Activated naive CD8-positive, alpha-beta T cell (primary cell): ENCODE data around the gene PEAK1.

Experiments used
- H3K27ac Mint-ChIP-seq: one replicate; pipeline ENCODE4 v1.8.0; 2021; ENCODE audit warnings: mixed read lengths
- H3K27me3 Mint-ChIP-seq: one replicate; pipeline ENCODE4 v1.8.0; 2021; ENCODE audit warnings: mixed read lengths
- H3K36me3 Mint-ChIP-seq: one replicate; pipeline ENCODE4 v1.8.0; 2021; ENCODE audit warnings: mixed read lengths
- H3K4me1 Mint-ChIP-seq: one replicate; pipeline ENCODE4 v1.8.0; 2021; ENCODE audit warnings: low read depth, mixed read lengths
- H3K4me3 Mint-ChIP-seq: one replicate; pipeline ENCODE4 v1.8.0; 2021; ENCODE audit warnings: mild to moderate bottlenecking, mixed read lengths
- H3K9me3 Mint-ChIP-seq: one replicate; pipeline ENCODE4 v1.8.0; 2021; ENCODE audit warnings: low read depth, mixed read lengths

PEAK1 gene

GRCh38 chr15:77075528-77075927 lies 344.4 kb downstream of the PEAK1 start:
- Mint-ChIP-seq H3K4me3 (no peak overlapping the region), H3K36me3 (no peaks in the 10 kb centered on the region), H3K9me3 (no peaks in the 10 kb centered on the region), H3K27me3 (no peaks in the 10 kb centered on the region), H3K4me1 (peaks cover 11% of the 10 kb centered on the region), H3K27ac (no peak overlapping the region)

GRCh38 chr15:77074350-77074749 lies 345.6 kb downstream of the PEAK1 start:
- Mint-ChIP-seq H3K27ac (no peak overlapping the region), H3K9me3 (no peaks in the 10 kb centered on the region), H3K4me3 (no peak overlapping the region), H3K27me3 (no peaks in the 10 kb centered on the region), H3K4me1 (peaks cover 19% of the 10 kb centered on the region), H3K36me3 (no peaks in the 10 kb centered on the region)

GRCh38 chr15:77071305-77072223 lies 348.3 kb downstream of the PEAK1 start:
- peak overlapping the region; percentile 87 for H3K27ac Mint-ChIP-seq

GRCh38 chr15:77070495-77071304 lies 349.2 kb downstream of the PEAK1 start, which contains the start of gene TSPAN3:
TSPAN3 (minus strand) TSS chr15:77071109; CDS start chr15:77070954, 155 bp downstream.
- Mint-ChIP-seq H3K9me3 (no peaks in the 10 kb centered on the region), H3K36me3 (peaks cover 2% of the 10 kb centered on the region), H3K27ac (peak within 1 kb of the TSS; percentile 87), H3K4me1 (peaks cover 39% of the 10 kb centered on the region), H3K27me3 (no peaks in the 10 kb centered on the region), H3K4me3 (peak within 1 kb of the TSS; percentile 90)

More at GRCh38 chr15:77071305-77072223, 348.3 kb downstream of the PEAK1 start:
- Mint-ChIP-seq H3K4me1 (peaks cover 38% of the 10 kb centered on the region), H3K27me3 (no peaks in the 10 kb centered on the region), H3K36me3 (peaks cover under 1% of the 10 kb centered on the region), H3K9me3 (no peaks in the 10 kb centered on the region), H3K4me3 (peak overlapping the region; percentile 74)

GRCh38 chr15:77070180-77070494 lies 349.8 kb downstream of the PEAK1 start:
- no peaks in the 10 kb centered on the region for H3K9me3 Mint-ChIP-seq
- peaks cover 2% of the 10 kb centered on the region for H3K36me3 Mint-ChIP-seq
- H3K27me3 Mint-ChIP-seq: no peaks in the 10 kb centered on the region
- H3K27ac Mint-ChIP-seq: peak overlapping the region; percentile 66
- H3K4me3 Mint-ChIP-seq: peak overlapping the region; percentile 90
- H3K4me1 Mint-ChIP-seq: peaks cover 40% of the 10 kb centered on the region

GRCh38 chr15:77069521-77070121 lies 350.3 kb downstream of the PEAK1 start:
- H3K4me1 Mint-ChIP-seq: peaks cover 44% of the 10 kb centered on the region
- peak overlapping the region; percentile 66 for H3K27ac Mint-ChIP-seq
- peaks cover 2% of the 10 kb centered on the region for H3K36me3 Mint-ChIP-seq
- H3K4me3 Mint-ChIP-seq: peak overlapping the region; percentile 90
- no peaks in the 10 kb centered on the region for H3K27me3 Mint-ChIP-seq
- H3K9me3 Mint-ChIP-seq: no peaks in the 10 kb centered on the region

GRCh38 chr15:77068633-77069032 lies 351.3 kb downstream of the PEAK1 start:
- Mint-ChIP-seq H3K4me3 (peak overlapping the region; percentile 37), H3K27ac (no peak overlapping the region), H3K36me3 (peaks cover 2% of the 10 kb centered on the region), H3K9me3 (no peaks in the 10 kb centered on the region), H3K4me1 (peaks cover 53% of the 10 kb centered on the region), H3K27me3 (no peaks in the 10 kb centered on the region)

- H3K27me3 Mint-ChIP-seq: no peaks in the 10 kb centered on the region
- H3K36me3 Mint-ChIP-seq: peaks cover 2% of the 10 kb centered on the region
- peaks cover 56% of the 10 kb centered on the region for H3K4me1 Mint-ChIP-seq
- no peak overlapping the region for H3K4me3 Mint-ChIP-seq
- no peaks in the 10 kb centered on the region for H3K9me3 Mint-ChIP-seq
- H3K27ac Mint-ChIP-seq: no peak overlapping the region
Observed at GRCh38 chr15:77067691-77068367, 352.1 kb downstream of the PEAK1 start.

- peaks cover 57% of the 10 kb centered on the region for H3K4me1 Mint-ChIP-seq
- no peak overlapping the region for H3K27ac Mint-ChIP-seq
- H3K4me3 Mint-ChIP-seq: no peak overlapping the region
- H3K36me3 Mint-ChIP-seq: peaks cover 2% of the 10 kb centered on the region
- H3K27me3 Mint-ChIP-seq: no peaks in the 10 kb centered on the region
- H3K9me3 Mint-ChIP-seq: no peaks in the 10 kb centered on the region
Observed at GRCh38 chr15:77066971-77067690, 352.8 kb downstream of the PEAK1 start.

- no peak overlapping the region for H3K4me3 Mint-ChIP-seq
- no peaks in the 10 kb centered on the region for H3K9me3 Mint-ChIP-seq
- peaks cover 59% of the 10 kb centered on the region for H3K4me1 Mint-ChIP-seq
- no peaks in the 10 kb centered on the region for H3K27me3 Mint-ChIP-seq
- H3K27ac Mint-ChIP-seq: no peak overlapping the region
- H3K36me3 Mint-ChIP-seq: peaks cover 2% of the 10 kb centered on the region
Observed at GRCh38 chr15:77064539-77065308, 355.2 kb downstream of the PEAK1 start.

- no peak overlapping the region for H3K27ac Mint-ChIP-seq
- H3K27me3 Mint-ChIP-seq: no peaks in the 10 kb centered on the region
- peaks cover 2% of the 10 kb centered on the region for H3K36me3 Mint-ChIP-seq
- no peak overlapping the region for H3K4me3 Mint-ChIP-seq
- H3K4me1 Mint-ChIP-seq: peaks cover 58% of the 10 kb centered on the region
- H3K9me3 Mint-ChIP-seq: no peaks in the 10 kb centered on the region
Observed at GRCh38 chr15:77064063-77064462, 355.8 kb downstream of the PEAK1 start.

- Mint-ChIP-seq H3K4me3 (no peak overlapping the region), H3K27me3 (no peaks in the 10 kb centered on the region), H3K27ac (no peak overlapping the region), H3K36me3 (peaks cover 2% of the 10 kb centered on the region), H3K4me1 (peaks cover 58% of the 10 kb centered on the region), H3K9me3 (no peaks in the 10 kb centered on the region)
Observed at GRCh38 chr15:77063249-77063648, 356.7 kb downstream of the PEAK1 start.

- Mint-ChIP-seq H3K4me3 (no peak overlapping the region), H3K4me1 (peaks cover 58% of the 10 kb centered on the region), H3K27ac (no peak overlapping the region), H3K36me3 (no peaks in the 10 kb centered on the region), H3K27me3 (no peaks in the 10 kb centered on the region), H3K9me3 (no peaks in the 10 kb centered on the region)
Observed at GRCh38 chr15:77060546-77060945, 359.4 kb downstream of the PEAK1 start.
